Occipital lobe (tissue), 2 donors: ENCODE results near the gene CNGA3. TPM values are rescaled to one million over a fixed set of nuclear protein-coding genes. Genes with fewer than 3 reads are reported as not detected.

Source experiments
- DNase-seq: peaks from one replicate; lab custom pipeline; 2025; lab: John Stamatoyannopoulos, UW
- total RNA-seq: library from RNA; depleted of rRNA; stranded (reverse); fragments of >200 nt; gene quantifications from one replicate; pipeline ENCODE4 v1.2.3, GENCODE V29; 2014

Gene CNGA3
- total RNA-seq, 1 donor from 2014 or later: 4.4 TPM

DNA sequence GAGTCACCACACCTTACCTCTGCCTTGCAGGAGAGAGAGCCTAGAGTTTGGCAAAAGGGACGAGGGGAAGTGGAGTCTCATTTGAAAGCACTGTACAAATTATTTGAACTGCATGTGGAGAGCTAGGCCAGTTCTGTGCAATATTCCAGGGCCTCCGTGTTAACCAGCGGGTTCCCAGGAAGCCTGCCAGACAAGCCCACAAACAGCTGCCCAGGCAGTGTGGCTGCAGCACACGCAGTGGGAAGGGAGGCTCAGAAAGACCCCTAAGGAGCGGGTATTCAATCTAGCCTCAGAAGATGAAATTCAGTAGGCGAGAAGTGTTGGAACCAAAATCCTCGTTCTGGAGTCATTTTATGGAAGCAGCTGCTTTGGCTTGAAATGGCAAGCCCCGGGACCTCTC lies 30.7 kb downstream of the CNGA3 start:
- no peak for DNase-seq

DNA sequence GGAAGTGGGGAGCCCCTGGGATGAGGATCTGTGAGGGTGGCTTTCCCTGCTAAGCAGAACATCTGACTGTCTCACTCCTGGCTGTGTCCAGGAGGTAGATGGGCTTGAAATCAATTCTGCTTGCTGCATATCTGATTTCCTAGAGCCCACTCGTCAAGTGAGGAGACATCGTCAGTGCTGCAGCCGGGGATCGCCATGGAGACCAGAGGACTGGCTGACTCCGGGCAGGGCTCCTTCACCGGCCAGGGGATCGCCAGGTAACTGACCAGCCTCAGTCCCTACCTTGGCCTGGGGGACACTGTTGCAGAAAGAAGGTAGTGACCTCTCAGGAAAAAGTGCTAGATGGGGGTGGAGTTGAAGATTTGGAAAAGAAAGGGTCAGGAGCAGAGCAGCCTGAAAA lies 31.3 kb downstream of the CNGA3 start:
- DNase-seq: no peak

DNA sequence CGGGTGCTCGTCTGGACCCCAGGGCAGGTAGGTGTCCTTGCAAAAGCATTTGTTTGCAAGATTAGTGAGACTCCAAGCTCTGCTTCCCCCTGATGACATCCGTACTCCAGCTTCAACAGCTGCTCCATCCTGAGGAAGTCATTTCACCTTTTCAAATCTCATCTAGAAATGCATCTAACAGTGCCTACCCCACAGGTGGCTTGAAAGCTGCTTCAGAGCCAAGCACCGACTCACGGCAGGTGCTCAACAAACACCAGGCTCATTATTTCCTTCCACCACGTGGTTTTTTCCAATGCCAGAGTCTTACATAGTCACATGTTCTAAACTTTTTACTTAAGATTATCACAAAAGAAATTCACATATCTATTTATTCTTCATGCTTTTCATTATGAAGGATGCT lies 31.9 kb downstream of the CNGA3 start:
- DNase-seq: no peak

DNA sequence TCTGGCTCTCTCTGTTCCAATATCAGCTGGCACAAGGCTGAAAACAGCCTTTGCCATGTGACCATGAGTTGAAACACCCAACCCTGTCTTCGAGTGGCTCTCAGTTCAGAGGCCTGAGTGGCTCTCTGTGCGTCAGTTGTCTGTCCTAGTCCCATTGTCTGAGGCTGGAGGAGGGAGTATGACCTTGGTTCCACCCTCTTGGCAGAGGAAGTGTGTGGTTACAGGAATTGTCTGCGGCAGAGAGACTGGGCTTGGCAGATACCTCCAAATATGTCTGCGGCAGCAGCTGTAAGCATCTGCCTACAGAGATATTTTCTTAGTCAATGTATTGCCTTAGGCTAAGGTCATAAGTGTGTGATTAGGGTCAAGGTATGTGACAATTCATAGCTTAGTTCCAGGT lies 32.6 kb downstream of the CNGA3 start:
- DNase-seq: no peak

DNA sequence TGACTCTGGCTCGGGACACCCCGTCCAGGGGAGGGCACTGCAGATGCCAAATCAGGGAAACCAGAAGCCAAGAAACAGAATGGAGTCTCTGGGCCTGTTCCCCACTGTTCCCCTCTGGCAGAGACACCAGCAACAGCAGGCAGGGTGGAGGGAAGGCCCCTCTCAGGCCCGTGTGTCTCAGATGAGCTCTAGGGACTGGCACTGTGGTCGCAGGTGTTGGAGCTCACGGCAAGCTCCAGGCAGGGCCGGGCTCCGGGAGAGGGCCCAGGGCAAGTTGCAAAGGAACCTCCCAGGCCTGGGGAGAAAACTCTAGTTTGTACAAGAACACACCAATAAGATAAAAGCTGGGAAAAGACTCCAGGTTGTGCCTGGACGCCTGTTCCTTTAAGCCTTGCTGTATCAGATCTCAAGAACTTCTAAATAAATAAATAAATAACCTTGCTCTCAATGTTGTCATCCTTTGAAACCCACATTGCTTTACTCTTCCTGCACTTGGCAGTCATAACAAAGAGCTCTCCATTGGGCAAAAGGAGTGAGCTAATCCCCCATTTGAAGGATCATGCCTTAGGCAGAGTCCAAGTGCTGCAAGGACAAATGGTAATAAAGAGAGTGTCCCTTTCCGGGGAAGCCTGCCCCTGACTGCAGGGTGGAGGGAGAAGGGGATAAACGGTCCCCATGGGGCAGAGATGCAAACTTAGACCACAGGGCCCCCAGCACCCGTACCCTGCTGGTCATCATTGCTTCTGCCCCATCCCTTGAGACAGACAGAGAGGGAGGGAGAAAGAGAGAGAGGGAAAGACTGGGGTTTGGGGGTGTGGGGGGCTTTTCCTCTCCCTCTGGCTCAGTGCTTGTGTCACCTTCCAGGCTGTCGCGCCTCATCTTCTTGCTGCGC lies 33.3 kb downstream of the CNGA3 start:
- DNase-seq: no peak

DNA sequence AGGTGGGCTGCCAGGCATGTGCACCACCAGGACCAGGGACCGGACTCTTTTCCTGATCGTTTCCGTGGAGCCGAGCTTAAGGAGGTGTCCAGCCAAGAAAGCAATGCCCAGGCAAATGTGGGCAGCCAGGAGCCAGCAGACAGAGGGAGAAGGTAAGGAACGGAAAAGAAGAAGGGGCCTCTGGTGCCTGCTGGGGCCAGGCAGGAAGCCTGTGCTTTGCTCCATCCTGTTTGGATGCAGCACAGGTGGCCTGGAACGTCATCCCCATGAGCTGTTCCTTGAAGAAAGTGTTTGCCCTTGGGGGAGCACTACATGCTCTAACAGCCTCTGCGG lies 33.9 kb downstream of the CNGA3 start:
- DNase-seq: no peak

DNA sequence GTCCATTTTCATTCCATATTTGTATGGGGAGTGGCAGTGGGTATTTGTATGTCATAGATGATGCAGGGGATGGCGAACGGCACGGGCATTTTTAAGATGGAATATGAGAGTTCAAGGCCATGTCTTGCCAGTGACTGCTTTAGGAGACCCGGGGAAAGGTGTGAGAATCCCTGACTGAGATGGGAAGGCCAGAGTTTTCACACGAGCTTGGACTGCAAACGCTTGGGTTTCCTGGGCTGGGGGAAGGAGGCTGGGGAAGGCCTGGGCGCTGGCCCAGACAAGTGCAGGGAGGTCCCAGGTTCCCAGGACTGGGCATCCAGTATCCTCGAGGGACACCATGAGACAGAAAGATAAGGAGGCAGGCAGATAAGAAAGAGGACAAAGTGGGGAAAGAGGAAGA lies 35.2 kb downstream of the CNGA3 start:
- DNase-seq: no peak

DNA sequence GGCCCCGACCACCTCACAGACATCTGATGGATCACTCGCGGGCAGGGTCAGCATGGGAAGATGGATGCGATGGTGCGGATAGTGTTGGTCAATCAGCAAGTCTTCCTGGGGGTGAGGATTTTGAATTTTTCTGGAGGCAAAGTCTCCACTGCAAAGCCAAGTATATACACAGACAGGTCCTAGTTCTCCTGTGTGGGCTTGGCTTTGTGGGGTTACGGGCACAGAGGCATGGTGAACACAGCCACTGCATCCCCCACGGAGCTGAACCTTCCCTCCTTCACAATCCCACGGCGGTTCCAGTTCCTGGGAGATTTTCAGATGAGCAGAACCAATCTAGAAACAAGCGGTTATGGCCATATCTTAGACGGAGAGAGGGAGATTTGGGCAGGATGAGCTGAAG lies 35.8 kb downstream of the CNGA3 start:
- no peak for DNase-seq

DNA sequence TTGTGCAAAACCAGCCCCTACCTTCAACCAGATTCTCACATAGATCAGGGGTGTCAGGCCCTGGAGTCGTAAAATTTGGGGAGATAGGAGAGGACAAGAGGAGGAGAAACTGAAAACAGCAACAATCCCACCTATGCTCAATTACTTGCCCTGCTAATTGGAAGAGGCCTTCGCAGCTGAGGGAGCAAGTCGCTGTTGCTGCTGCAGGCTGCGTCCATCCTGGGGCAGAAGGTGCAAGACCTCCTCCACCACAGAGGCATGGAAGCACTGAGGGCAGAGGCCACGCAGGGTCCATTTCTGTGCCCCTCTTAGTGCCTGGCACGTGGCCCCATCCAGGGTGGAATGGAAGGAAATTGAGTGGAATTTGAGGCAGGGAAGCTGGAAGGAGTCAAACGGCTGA lies 36.5 kb downstream of the CNGA3 start:
- no peak for DNase-seq

DNA sequence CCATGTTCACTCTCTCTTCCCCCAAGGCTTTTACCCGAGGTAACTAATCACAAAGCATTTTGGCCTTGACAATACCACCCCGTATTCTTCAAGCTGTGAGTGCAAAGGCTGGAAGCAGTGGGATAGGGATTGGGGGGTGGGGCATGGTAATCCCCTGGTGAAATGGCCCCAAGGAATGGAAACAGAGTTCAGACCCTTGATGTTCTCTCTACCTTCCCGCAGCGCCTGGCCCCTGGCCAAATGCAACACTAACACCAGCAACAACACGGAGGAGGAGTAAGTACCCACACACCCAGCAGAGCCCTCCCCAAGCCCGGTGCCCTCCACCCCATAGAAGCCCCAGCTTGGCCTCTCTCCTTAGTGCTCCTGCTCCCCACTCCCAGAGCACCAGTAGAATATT lies 36.9 kb downstream of the CNGA3 start:
- DNase-seq: no peak

DNA sequence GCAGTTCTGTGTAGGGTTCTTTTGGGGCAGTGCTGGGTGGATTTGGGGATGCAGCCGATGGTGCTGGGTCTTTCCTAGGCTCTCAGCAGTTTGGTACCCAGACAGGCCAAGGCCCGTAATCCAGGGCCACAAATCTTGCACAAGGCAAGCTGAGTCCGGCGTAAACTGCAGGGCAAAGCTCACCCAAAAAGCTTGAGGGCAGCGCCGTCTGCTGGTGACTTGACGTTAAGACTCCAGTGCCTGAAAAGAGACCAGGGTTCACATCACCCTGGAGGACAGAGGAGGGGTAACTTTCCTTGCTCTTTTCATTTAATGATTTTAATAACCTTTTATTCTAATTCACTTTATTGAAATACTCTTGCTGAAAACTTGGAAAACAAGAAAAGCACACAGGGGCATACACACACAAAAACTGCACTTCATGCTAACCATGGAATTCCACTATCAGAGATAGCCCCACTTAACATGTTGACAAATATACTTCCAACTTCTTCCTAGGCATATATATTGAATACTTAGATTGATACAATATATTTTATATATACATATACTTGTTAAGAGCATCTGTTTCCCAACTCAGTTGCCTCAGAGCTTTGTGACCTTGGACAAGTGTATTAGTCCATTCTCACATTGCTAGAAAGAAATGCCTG lies 38.9 kb downstream of the CNGA3 start:
- DNase-seq: peak; percentile 40

DNA sequence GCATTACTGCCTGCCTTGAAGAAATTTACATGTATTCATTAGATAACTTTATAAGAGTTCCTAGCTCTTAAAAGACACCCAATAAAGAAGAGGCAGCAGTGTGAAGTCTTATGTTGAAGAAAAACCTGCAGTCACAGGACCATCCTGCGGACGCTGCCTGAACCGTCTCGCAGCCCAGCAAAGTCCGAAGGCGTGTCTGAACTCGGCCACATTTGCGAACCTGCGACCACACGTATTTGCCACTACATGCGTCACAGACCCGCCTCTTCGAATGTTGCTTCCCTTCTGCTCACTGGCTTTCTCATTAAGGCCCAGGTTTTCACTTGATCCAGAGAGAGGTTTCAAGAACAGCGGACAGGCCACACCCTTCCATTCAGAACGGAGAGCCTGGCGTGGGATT lies 41.2 kb downstream of the CNGA3 start:
- no peak for DNase-seq

DNA sequence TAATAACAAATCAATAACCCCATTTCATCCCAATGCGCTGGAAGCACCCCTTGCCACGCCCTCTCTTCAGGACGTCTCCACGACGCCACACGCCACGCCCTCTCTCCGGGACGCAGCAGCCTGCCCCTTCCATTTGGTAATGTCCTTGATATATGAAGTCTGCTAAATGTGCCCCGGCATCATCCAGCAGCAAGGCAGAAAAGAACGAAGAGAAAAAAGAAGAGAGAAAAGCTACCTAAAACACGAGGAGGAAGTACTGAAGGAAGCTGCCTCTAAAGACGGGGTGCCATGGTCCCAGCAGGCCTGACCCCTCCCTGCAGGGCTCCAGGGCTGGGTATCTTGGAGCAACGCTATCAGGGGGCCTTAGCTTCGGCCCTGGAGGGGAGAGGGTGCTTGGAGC lies 41.8 kb downstream of the CNGA3 start:
- no peak for DNase-seq

DNA sequence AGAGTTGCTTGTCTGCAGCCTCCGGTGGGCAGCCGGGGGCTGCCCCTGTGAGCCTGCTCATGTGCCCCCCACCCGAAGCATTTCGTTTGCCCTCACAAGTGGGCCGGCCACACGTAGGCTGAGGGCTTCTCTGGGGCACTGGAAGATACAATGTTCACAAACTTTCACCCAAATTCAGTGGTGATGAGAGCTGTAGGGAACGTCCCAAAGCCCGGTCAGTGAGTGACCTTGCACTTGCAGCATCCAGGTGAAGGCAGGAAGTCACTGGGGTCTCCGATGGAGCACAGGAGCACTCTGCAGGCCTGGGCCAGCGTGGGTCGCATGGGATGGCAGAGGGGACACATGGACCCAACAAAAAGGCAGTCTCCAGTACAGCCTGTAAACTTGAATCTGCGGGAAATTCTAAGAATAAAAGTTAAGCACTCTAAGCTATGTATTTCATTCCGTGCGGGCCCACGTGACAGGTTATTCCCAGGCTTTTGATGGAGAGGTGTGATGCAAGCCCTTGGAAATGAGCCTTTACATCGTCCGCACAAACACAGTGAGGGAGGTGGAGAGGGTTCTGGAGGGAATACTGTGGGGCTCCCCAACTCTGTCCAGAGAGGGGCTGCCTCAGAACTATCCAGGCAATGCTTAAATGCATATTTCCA lies 42.5 kb downstream of the CNGA3 start:
- no peak for DNase-seq

DNA sequence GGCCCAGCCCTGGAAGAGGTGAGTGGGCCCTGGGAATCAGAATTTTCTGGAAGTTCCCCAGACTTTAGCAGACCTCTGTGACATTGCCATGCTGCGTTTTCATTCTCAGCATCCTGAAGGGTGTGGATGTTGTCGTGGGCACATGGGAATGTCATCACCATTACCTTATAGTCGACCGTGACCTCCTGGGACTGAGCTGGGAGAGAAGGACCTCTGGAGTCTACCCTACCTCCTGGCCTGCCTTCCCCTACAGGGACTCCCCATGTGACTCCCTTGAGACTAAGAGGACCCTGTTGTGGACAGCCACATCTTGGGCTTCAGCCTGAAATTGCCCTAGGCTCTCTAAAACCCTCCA lies 43.0 kb downstream of the CNGA3 start:
- DNase-seq: no peak

DNA sequence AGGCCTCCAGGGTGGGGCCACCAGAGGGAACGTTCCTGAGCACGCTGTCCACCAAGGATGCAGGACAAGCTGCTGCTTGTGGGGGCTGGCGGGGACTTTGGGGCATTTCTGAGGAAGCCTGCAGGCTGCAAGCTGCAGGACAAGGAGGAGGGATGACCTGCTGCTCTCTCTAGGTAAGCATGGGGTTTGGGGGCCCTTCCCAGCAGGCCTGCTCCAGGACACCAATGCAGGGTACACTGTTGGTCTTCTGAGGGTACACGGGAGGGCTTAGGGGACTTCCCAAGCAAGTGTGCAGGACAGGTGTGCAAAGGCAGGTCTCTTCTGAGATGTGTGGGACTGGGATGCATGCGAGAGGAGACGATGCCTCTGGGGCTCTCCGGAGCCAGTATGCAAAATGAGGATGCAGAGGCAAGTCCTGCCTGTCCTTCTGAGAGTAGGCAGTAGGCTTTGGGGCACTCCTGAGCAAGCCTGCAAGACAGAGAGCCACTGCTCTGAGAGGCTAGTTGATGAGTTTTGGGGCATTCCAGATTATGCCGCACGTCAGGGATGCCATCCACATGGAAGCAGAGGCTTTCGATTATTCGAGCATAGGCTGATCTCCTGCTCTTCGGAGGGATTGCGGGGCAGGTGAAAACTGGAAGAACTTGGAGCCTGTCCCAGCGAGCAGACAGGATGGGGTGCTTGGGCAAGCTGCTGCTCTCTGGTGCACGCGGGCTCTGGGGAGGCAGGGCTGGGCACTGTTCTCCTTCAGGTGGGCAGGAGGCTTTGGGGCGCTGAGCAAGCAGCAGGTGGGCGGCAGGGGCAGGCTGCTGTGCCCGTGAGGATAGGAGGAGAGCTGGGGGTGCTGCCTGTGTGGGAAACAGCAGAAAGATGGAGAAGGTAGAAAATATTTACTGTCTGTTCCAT lies 44.6 kb downstream of the CNGA3 start:
- DNase-seq: no peak

DNA sequence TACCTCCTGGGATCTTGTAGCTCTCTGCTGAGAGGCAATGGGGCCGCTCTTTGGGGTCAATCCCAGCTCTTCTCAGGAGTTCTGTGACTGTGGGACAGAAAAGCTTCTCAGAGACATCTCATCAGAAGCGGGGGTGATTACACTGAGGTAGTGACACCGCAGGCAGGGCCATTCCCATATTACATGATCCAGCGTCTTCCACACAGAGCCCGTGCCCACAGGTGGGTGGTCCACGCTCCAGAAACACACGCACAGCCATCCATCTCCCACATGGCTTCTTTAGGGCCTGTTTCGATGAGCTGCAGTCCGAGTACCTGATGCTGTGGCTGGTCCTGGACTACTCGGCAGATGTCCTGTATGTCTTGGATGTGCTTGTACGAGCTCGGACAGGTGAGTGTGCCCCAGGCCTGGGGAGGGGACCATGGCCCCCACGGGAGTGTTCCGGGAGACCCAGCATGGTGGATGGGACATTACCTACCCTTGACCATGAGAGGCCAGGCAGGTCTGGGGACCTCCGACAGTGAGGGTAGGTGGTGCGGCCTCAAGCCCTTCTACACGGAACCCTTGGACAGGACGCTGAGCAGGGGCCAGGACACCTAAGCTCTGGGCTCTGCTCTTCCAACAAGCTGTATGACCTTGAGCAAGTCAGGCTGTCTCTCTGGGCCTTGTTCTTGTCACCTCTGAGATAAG lies 45.5 kb downstream of the CNGA3 start:
- DNase-seq: no peak

DNA sequence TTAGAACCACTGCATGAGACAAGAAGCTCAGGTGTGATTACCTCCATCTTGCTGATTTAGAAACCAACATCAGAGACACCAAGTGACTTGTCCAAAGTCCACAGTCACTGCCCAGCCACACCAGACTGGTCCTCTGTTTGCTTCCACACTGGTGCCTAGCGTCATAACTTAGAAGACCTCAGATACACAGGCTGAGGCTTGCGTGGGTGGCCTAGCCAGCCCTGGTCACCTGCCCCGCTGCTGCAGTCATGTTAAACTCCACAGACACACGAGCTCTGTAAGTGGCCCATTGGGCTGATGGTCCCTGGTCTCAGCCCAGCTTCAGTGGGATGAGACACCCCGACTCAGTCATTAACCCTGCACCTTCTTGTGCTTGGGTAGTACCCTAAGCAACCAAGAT lies 47.1 kb downstream of the CNGA3 start:
- DNase-seq: no peak

DNA sequence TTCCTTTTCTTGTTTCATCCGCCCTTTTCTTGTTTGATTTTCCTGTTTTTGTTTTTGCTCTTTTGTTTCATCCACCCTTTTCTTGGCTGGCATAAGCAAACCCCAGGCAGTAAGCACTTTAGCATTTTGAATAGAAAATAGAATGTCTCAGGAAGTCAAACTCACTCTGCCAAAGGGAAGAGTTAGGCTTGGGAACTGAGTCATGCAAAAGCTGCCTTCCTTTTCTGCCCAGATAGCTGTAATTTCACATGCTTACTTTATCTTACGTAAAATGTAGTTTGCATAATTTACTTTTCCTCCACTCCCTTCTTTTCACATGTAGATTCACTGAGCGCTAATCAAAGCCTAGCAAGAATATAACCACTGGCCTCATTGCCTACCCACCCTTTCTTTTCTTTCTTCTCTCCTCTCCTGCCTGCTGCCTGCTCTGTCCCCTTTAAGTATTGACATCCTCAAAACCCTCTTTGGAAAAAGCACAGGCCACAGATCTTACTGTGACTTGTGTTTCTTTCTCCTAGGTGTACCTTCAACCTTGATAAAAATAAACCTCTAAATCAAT lies 48.4 kb downstream of the CNGA3 start:
- no peak for DNase-seq

DNA sequence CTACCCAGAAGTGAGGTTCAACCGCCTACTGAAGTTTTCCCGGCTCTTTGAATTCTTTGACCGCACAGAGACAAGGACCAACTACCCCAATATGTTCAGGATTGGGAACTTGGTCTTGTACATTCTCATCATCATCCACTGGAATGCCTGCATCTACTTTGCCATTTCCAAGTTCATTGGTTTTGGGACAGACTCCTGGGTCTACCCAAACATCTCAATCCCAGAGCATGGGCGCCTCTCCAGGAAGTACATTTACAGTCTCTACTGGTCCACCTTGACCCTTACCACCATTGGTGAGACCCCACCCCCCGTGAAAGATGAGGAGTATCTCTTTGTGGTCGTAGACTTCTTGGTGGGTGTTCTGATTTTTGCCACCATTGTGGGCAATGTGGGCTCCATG lies 49.7 kb downstream of the CNGA3 start:
- no peak for DNase-seq
